ENCODE data around the gene EPHA7. TPM values are rescaled to one million over a fixed set of nuclear protein-coding genes. Genes with fewer than 3 reads are reported as not detected.

The EPHA7 gene
- polyA plus RNA-seq, 1 donor from 2014 or later = 17.4 TPM

- no peaks in the 10 kb centered on the region for H3K9me2 ChIP-seq (ENCODE audit: insufficient read depth, low read length)
- no peak overlapping the region for H2AFZ ChIP-seq (ENCODE audit: low read depth, low read length)
- TF ChIP-seq, protein P1, sequence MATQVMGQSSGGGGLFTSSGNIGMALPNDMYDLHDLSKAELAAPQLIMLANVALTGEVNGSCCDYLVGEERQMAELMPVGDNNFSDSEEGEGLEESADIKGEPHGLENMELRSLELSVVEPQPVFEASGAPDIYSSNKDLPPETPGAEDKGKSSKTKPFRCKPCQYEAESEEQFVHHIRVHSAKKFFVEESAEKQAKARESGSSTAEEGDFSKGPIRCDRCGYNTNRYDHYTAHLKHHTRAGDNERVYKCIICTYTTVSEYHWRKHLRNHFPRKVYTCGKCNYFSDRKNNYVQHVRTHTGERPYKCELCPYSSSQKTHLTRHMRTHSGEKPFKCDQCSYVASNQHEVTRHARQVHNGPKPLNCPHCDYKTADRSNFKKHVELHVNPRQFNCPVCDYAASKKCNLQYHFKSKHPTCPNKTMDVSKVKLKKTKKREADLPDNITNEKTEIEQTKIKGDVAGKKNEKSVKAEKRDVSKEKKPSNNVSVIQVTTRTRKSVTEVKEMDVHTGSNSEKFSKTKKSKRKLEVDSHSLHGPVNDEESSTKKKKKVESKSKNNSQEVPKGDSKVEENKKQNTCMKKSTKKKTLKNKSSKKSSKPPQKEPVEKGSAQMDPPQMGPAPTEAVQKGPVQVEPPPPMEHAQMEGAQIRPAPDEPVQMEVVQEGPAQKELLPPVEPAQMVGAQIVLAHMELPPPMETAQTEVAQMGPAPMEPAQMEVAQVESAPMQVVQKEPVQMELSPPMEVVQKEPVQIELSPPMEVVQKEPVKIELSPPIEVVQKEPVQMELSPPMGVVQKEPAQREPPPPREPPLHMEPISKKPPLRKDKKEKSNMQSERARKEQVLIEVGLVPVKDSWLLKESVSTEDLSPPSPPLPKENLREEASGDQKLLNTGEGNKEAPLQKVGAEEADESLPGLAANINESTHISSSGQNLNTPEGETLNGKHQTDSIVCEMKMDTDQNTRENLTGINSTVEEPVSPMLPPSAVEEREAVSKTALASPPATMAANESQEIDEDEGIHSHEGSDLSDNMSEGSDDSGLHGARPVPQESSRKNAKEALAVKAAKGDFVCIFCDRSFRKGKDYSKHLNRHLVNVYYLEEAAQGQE (IDR thresholded peaks at IDR 0.05; ENCODE audit: borderline replicate concordance) = no peak
- TF ChIP-seq MXI1 (conservative IDR thresholded peaks at IDR 0.05; ENCODE audit: poor library complexity, severe bottlenecking) (no peak), TAF1 (IDR thresholded peaks at IDR 0.05; ENCODE audit: low read depth) (no peak), EZH2 (IDR thresholded peaks at IDR 0.05; ENCODE audit: borderline replicate concordance, insufficient read depth, low read length, poor library complexity, severe bottlenecking) (no peak), SMC3 (conservative IDR thresholded peaks at IDR 0.05; ENCODE audit: poor library complexity) (no peak), RAD21 (conservative IDR thresholded peaks at IDR 0.05) (no peak), EP300 (conservative IDR thresholded peaks at IDR 0.05; ENCODE audit: poor library complexity, severe bottlenecking) (no peak), POLR2AphosphoS5 (IDR thresholded peaks at IDR 0.05) (no peak)
- TF ChIP-seq, protein P2, sequence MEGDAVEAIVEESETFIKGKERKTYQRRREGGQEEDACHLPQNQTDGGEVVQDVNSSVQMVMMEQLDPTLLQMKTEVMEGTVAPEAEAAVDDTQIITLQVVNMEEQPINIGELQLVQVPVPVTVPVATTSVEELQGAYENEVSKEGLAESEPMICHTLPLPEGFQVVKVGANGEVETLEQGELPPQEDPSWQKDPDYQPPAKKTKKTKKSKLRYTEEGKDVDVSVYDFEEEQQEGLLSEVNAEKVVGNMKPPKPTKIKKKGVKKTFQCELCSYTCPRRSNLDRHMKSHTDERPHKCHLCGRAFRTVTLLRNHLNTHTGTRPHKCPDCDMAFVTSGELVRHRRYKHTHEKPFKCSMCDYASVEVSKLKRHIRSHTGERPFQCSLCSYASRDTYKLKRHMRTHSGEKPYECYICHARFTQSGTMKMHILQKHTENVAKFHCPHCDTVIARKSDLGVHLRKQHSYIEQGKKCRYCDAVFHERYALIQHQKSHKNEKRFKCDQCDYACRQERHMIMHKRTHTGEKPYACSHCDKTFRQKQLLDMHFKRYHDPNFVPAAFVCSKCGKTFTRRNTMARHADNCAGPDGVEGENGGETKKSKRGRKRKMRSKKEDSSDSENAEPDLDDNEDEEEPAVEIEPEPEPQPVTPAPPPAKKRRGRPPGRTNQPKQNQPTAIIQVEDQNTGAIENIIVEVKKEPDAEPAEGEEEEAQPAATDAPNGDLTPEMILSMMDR (IDR thresholded peaks at IDR 0.05; ENCODE audit: poor library complexity, severe bottlenecking) = no peak
- H3K4me2 ChIP-seq (ENCODE audit: low read length) = no peak overlapping the region
- no peaks in the 10 kb centered on the region for H4K20me1 ChIP-seq (ENCODE audit: insufficient read depth)
- H3K79me2 ChIP-seq (replicated peaks; ENCODE audit: insufficient read depth, low read length) = no peaks in the 10 kb centered on the region
- no peak overlapping the region for H3K4me3 ChIP-seq (ENCODE audit: low read length)
- no peak overlapping the region for H3K9ac ChIP-seq (ENCODE audit: low read length)
- H3F3A ChIP-seq (ENCODE audit: insufficient read depth, low read length, poor library complexity, severe bottlenecking) = no peaks in the 10 kb centered on the region
- no peaks in the 10 kb centered on the region for H3K36me3 ChIP-seq (ENCODE audit: insufficient read depth, low read length)
- no peaks in the 10 kb centered on the region for H3K27me3 ChIP-seq (ENCODE audit: insufficient read depth, low read depth, low read length)
- no peaks in the 10 kb centered on the region for H3K9me3 ChIP-seq (ENCODE audit: low read length)
- no peak overlapping the region for H3K27ac ChIP-seq (ENCODE audit: low read length)
Measured at GRCh38 chr6:93226822-93227221, 192.5 kb downstream of the EPHA7 start.

- Histone ChIP-seq H3K4me2 (ENCODE audit: low read length) (peak overlapping the region; percentile 38), H4K20me1 (ENCODE audit: insufficient read depth) (no peaks in the 10 kb centered on the region), H3K79me2 (replicated peaks; ENCODE audit: insufficient read depth, low read length) (no peaks in the 10 kb centered on the region), H3K36me3 (ENCODE audit: insufficient read depth, low read length) (no peaks in the 10 kb centered on the region), H3K4me3 (ENCODE audit: low read length) (no peak overlapping the region), H3K9me3 (ENCODE audit: low read length) (no peaks in the 10 kb centered on the region), H3K27me3 (ENCODE audit: insufficient read depth, low read depth, low read length) (no peaks in the 10 kb centered on the region), H2AFZ (ENCODE audit: low read depth, low read length) (no peak overlapping the region), H3K27ac (ENCODE audit: low read length) (peak overlapping the region; percentile 40), H3K9me2 (ENCODE audit: insufficient read depth, low read length) (no peaks in the 10 kb centered on the region), H3F3A (ENCODE audit: insufficient read depth, low read length, poor library complexity, severe bottlenecking) (no peaks in the 10 kb centered on the region), H3K9ac (ENCODE audit: low read length) (no peak overlapping the region)
- peak; percentile 93 for TF ChIP-seq EP300 (conservative IDR thresholded peaks at IDR 0.05; ENCODE audit: poor library complexity, severe bottlenecking)
- peak; percentile 35 for TF ChIP-seq SMC3 (conservative IDR thresholded peaks at IDR 0.05; ENCODE audit: poor library complexity)
- TF ChIP-seq POLR2AphosphoS5 (IDR thresholded peaks at IDR 0.05) = peak; percentile 93
- no peak for TF ChIP-seq TAF1 (IDR thresholded peaks at IDR 0.05; ENCODE audit: low read depth)
- TF ChIP-seq RAD21 (conservative IDR thresholded peaks at IDR 0.05) = peak; percentile 37
- TF ChIP-seq, protein P1 (IDR thresholded peaks at IDR 0.05; ENCODE audit: borderline replicate concordance) = peak; percentile 65
Measured at GRCh38 chr6:93222071-93222851, 197.1 kb downstream of the EPHA7 start.

Measured in neural cell (in vitro differentiated cells).